ENCODE results near the gene LRCH3.

LRCH3 gene

GRCh38 chr3:197858133-197858532, 67.1 kb downstream of the LRCH3 start:
- TF ChIP-seq CTCF (IDR thresholded peaks at IDR 0.05), result no peak

GRCh38 chr3:197858598-197858997, 67.5 kb downstream of the LRCH3 start:
- TF ChIP-seq CTCF (IDR thresholded peaks at IDR 0.05), result no peak

- TF ChIP-seq CTCF (IDR thresholded peaks at IDR 0.05), result no peak
These were observed 75.0 kb downstream of the LRCH3 start for GRCh38 chr3:197866035-197866434.

- TF ChIP-seq CTCF (IDR thresholded peaks at IDR 0.05), result no peak
These were observed 82.3 kb downstream of the LRCH3 start for GRCh38 chr3:197873329-197873728.

GRCh38 chr3:197874064-197874463, 83.0 kb downstream of the LRCH3 start:
- TF ChIP-seq CTCF (IDR thresholded peaks at IDR 0.05), result no peak

GRCh38 chr3:197874653-197875052, 83.6 kb downstream of the LRCH3 start:
- no peak for TF ChIP-seq CTCF (IDR thresholded peaks at IDR 0.05)

- no peak for TF ChIP-seq CTCF (IDR thresholded peaks at IDR 0.05)
These were observed 86.8 kb downstream of the LRCH3 start for GRCh38 chr3:197877902-197878301.

- TF ChIP-seq CTCF (IDR thresholded peaks at IDR 0.05), result no peak
These were observed 87.4 kb downstream of the LRCH3 start for GRCh38 chr3:197878427-197878826.

All from LNCAP (cell line).